ENCODE data around the gene ZNF784. TPM values are rescaled to one million over a fixed set of nuclear protein-coding genes. Genes with fewer than 3 reads are reported as not detected.

ZNF784 gene
- total and polyA plus RNA-seq, 2 of the 4 experiments (the other 2 are of a cell fraction), result 2.5 to 3.7 TPM

- ATAC-seq (ENCODE audit: low read depth) (no peak), DNase-seq (no peak)
- Histone ChIP-seq H3K79me1 (ENCODE audit: low read depth in 1 of 2, low read length in 2 of 2) (peaks cover 14 to 24% of the 10 kb centered on the region in 2 experiments; a peak in 3 of 4 replicates), H2BK120ac (ENCODE audit: low read depth, low read length) (no peak overlapping the region), H3K9ac (ENCODE audit: low read depth, low read length) (no peak overlapping the region), H4K8ac (ENCODE audit: low read depth in 2 of 2, low read length in 2 of 2) (no peak overlapping the region), H3K23ac (ENCODE audit: low read depth, low read length) (no peak overlapping the region), H2BK15ac (ENCODE audit: low read depth, low read length) (no peak overlapping the region), H3K4me1 (ENCODE audit: control insufficient read depth, insufficient read depth, low read length) (peaks cover 5% of the 10 kb centered on the region), H3K36me3 (ENCODE audit: control insufficient read depth, insufficient read depth, low read length) (peaks cover 8% of the 10 kb centered on the region), H2BK20ac (ENCODE audit: low read depth, low read length) (no peak overlapping the region), H2AK9ac (replicated peaks; ENCODE audit: low read depth, low read length, poor library complexity) (no peak overlapping the region), H3K9me3 (ENCODE audit: control insufficient read depth, insufficient read depth, low read length) (no peaks in the 10 kb centered on the region), H4K20me1 (ENCODE audit: insufficient read depth, low read length) (peaks cover 17% of the 10 kb centered on the region), H3K9me1 (ENCODE audit: insufficient read depth, low read length) (no peaks in the 10 kb centered on the region), H3K56ac (ENCODE audit: extremely low read depth, insufficient read depth, low read length) (no peak overlapping the region), H3K4ac (ENCODE audit: low read depth, low read length) (no peak overlapping the region), H2AK5ac (ENCODE audit: low read depth, low read length) (no peak overlapping the region), H3K14ac (replicated peaks; ENCODE audit: low read depth, low read length) (no peak overlapping the region), H3K27ac (ENCODE audit: insufficient read depth, low read length) (no peak overlapping the region), H2BK5ac (ENCODE audit: low read depth, low read length, poor library complexity, severe bottlenecking) (no peak overlapping the region), H2AFZ (replicated peaks; ENCODE audit: low read length, poor library complexity) (no peak overlapping the region), H3K4me3 (ENCODE audit: insufficient read depth, low read depth, low read length) (no peak overlapping the region), H3K4me2 (ENCODE audit: low read depth, low read length) (no peak overlapping the region), H4K5ac (ENCODE audit: low read depth, low read length) (no peak overlapping the region), H3K27me3 (ENCODE audit: control insufficient read depth, insufficient read depth, low read length) (no peaks in the 10 kb centered on the region), H3K18ac (ENCODE audit: low read depth, low read length) (no peak overlapping the region), H4K91ac (ENCODE audit: insufficient read depth, low read depth, low read length) (no peak overlapping the region)
- ChIA-PET POLR2A (ENCODE audit: unreplicated experiment) (no interaction called here), CTCF (no interaction called here)
- intact Hi-C loops (cut with micrococcal nuclease) (no loop called here), in situ Hi-C loops (cut with MboI; ENCODE audit: low sequenced_read_pairs) (loop anchor here (25.0 kb wide), 2 partner anchors 1189 to 1514 kb away; partner anchors contain the start of genes CDC42EP5, CNOT3 and LENG9), dilution Hi-C loops (cut with HindIII; ENCODE audit: low sequenced_read_pairs, unreplicated experiment) (no loop called here)
- WGBS, 2 experiments (ENCODE audit: extremely low coverage in 2 of 2, insufficient read length in 1 of 2), result 94% methylated on average over 2 of the region's 18 CpGs; no CpG with 5 or more reads in 1 of the 2 experiments
- no TSS peak for BruUV-seq (replicated peaks)
- TF ChIP-seq ELK1 (IDR thresholded peaks at IDR 0.05; ENCODE audit: borderline replicate concordance, low read depth, low read length) (no peak), BHLHE40 (IDR thresholded peaks at IDR 0.05; ENCODE audit: low read depth, low read length) (no peak), CEBPB (IDR thresholded peaks at IDR 0.05; ENCODE audit: low read depth, low read length) (no peak), MAFK (IDR thresholded peaks at IDR 0.05; ENCODE audit: low read depth, low read length) (no peak), SMC3 (IDR thresholded peaks at IDR 0.05; ENCODE audit: low read depth, low read length) (no peak), MAZ (IDR thresholded peaks at IDR 0.05; ENCODE audit: borderline replicate concordance, low read depth, low read length) (no peak), NFE2L2 (IDR thresholded peaks at IDR 0.05; ENCODE audit: low read depth, low read length) (no peak), RFX5 (IDR thresholded peaks at IDR 0.05; ENCODE audit: low read depth, low read length) (no peak), CTCF (conservative IDR thresholded peaks at IDR 0.05; ENCODE audit: low read depth, low read length) (no peak), USF2 (IDR thresholded peaks at IDR 0.05; ENCODE audit: low read depth, low read length) (no peak), CHD1 (IDR thresholded peaks at IDR 0.05; ENCODE audit: low read depth, low read length) (no peak), RCOR1 (IDR thresholded peaks at IDR 0.05; ENCODE audit: insufficient replicate concordance, low read length) (no peak), RAD21 (IDR thresholded peaks at IDR 0.05; ENCODE audit: low read length) (no peak), FOS (IDR thresholded peaks at IDR 0.05; ENCODE audit: low read depth, low read length) (no peak)
Measured at GRCh38 chr19:55651236-55651635, 26.9 kb upstream of the ZNF784 start.

Measured in IMR-90 (cell line).